HCT116 (cell line): ENCODE measurements around the gene MEF2D. TPM values are rescaled to one million over a fixed set of nuclear protein-coding genes. Genes with fewer than 3 reads are reported as not detected.
A peak's percentile ranks its signal among the peaks of the same experiment; 100 is the strongest.

ENCODE experiments used
- ATAC-seq: fragments of 200-7000 bp; cut with Tn5 transposase; 2 replicates; pipeline ENCODE4 v1.9.1; 2020; ENCODE audit warnings: mild to moderate bottlenecking, moderate library complexity
- BruUV-seq: library from RNA; stranded (reverse); fragments of 400-500 nt; replicated peaks from 2 replicates; lab custom pipeline; 2021; lab: Mats Ljungman, UMichigan
- CTCF ChIA-PET: fragments of 300-600 bp; sonication (Branson Sonifier 250); formaldehyde crosslinking; loops from one replicate; lab custom pipeline; 2021; ENCODE audit warnings: antibody characterized with exemption; lab: Charles Lee
- POLR2A ChIA-PET: fragments of 300-600, 350-600 bp; sonication (Branson Sonifier 250); formaldehyde crosslinking; loops from one replicate; lab custom pipeline; 2021; ENCODE audit warnings: antibody characterized with exemption; lab: Charles Lee
- RAD21 ChIA-PET, 2 experiments: fragments of 300-600 bp; sonication (Branson Sonifier 250); formaldehyde crosslinking; loops; one replicate each; lab custom pipeline; 2023; ENCODE audit warnings: low total read pairs in 2 of 2; ENCODE audit not compliant: uncharacterized antibody in 2 of 2, unreplicated experiment in 2 of 2, low non-redundant PET in 1 of 2; lab: Charles Lee
- DNase-seq: peaks from one replicate; pipeline ENCODE4 v3.0.0-alpha.2; 2010; ENCODE audit warnings: low read depth, low spot score
- H2AFZ ChIP-seq: fragments of 200-600 bp; shearing (Covaris generic), sonication (generic); 2 replicates; pipeline ENCODE4 v1.6.1; 2017; ENCODE audit warnings: low read depth, mixed run types, mixed read lengths, antibody characterized with exemption, low read length; ENCODE audit not compliant: poor library complexity, severe bottlenecking
- H3K27ac ChIP-seq: 2 replicates; pipeline ENCODE4 v1.5.1; 2012; ENCODE audit warnings: low read depth, low read length
- H3K27me3 ChIP-seq: fragments of 200-600 bp; sonication (generic); 2 replicates; pipeline ENCODE4 v1.6.1; 2016; ENCODE audit warnings: mixed run types, low read length, mixed read lengths; ENCODE audit not compliant: insufficient read depth
- H3K36me3 ChIP-seq, 2 experiments: fragments of 200-500 bp in 1 of 2; fragments of 200-600 bp in 1 of 2; sonication (Bioruptor generic) in 1 of 2; sonication (generic) in 1 of 2; 2 replicates each; pipeline versions ENCODE4 v1.5.1 to v1.6.1; 2014 to 2016; ENCODE audit warnings: low read length in 2 of 2, inconsistent platforms in 1 of 2, mixed read lengths in 1 of 2, mixed run types in 1 of 2; ENCODE audit not compliant: insufficient read depth in 2 of 2, control insufficient read depth in 1 of 2
- H3K4me1 ChIP-seq, 2 experiments: fragments of 200-600 bp in 1 of 2; sonication (generic) in 1 of 2; 2 replicates each; pipeline versions ENCODE4 v1.5.1 to v1.6.1; 2012 to 2017; ENCODE audit warnings: low read length in 2 of 2, inconsistent platforms in 1 of 2, mild to moderate bottlenecking in 1 of 2, mixed read lengths in 1 of 2, mixed run types in 1 of 2, moderate library complexity in 1 of 2; ENCODE audit not compliant: insufficient read depth in 2 of 2, control insufficient read depth in 1 of 2
- H3K4me2 ChIP-seq: fragments of 200-600 bp; sonication (generic); 2 replicates; pipeline ENCODE4 v1.6.1; 2017; ENCODE audit warnings: mixed run types, low read length, mixed read lengths
- H3K4me3 ChIP-seq, 2 experiments: fragments of 200-600 bp in 1 of 2; sonication (generic) in 1 of 2; replicated peaks in 1 of 2; 2 replicates each; pipeline ENCODE4 v1.5.1; 2011 to 2016; ENCODE audit warnings: low read length in 2 of 2, control low read depth in 1 of 2, low read depth in 1 of 2, mild to moderate bottlenecking in 1 of 2, mixed read lengths in 1 of 2, mixed run types in 1 of 2
- H3K79me2 ChIP-seq: fragments of 200-600 bp; sonication (generic); 2 replicates; pipeline ENCODE4 v1.6.1; 2017; ENCODE audit warnings: mild to moderate bottlenecking, mixed run types, low read length, moderate library complexity, mixed read lengths; ENCODE audit not compliant: insufficient read depth
- H3K9ac ChIP-seq: fragments of 200-600 bp; sonication (generic); 2 replicates; pipeline ENCODE4 v1.6.1; 2016; ENCODE audit warnings: low read length, mixed read lengths
- H3K9me2 ChIP-seq: fragments of 200-600 bp; sonication (generic), shearing (Covaris generic); 2 replicates; pipeline ENCODE4 v1.6.1; 2017; ENCODE audit warnings: mixed run types, mild to moderate bottlenecking, moderate library complexity; ENCODE audit not compliant: insufficient read depth
- H3K9me3 ChIP-seq, 2 experiments: fragments of 200-500 bp in 1 of 2; fragments of 200-600 bp in 1 of 2; sonication (Bioruptor generic) in 1 of 2; sonication (generic) in 1 of 2; 2 replicates each; pipeline ENCODE4 v1.6.1; 2014 to 2017; ENCODE audit warnings: low read length in 2 of 2, mixed read lengths in 2 of 2, inconsistent platforms in 1 of 2, low read depth in 1 of 2, mild to moderate bottlenecking in 1 of 2, mixed run types in 1 of 2, moderate library complexity in 1 of 2; ENCODE audit not compliant: control insufficient read depth in 1 of 2, insufficient read depth in 1 of 2
- H4K20me1 ChIP-seq: fragments of 200-600 bp; sonication (generic), shearing (Covaris generic); 2 replicates; pipeline ENCODE4 v1.6.1; 2017; ENCODE audit warnings: mixed run types, mild to moderate bottlenecking, moderate library complexity; ENCODE audit not compliant: insufficient read depth
- CBX3 ChIP-seq: IDR thresholded peaks from 2 replicates; pipeline ENCODE4 v1.6.1; 2012; ENCODE audit warnings: low read depth
- CEBPB ChIP-seq: IDR thresholded peaks from 2 replicates; pipeline ENCODE4 v1.6.1; 2012; ENCODE audit warnings: low read depth
- CTCF ChIP-seq, 3 experiments: fragments of 200-600 bp in 1 of 3; sonication (generic) in 1 of 3; IDR thresholded peaks in 2 of 3; conservative IDR thresholded peaks in 1 of 3; 2 replicates each; pipeline ENCODE4 v1.5.1; 2012 to 2017; ENCODE audit warnings: low read depth in 2 of 3, low read length in 2 of 3, antibody characterized with exemption in 1 of 3, borderline replicate concordance in 1 of 3, control low read depth in 1 of 3, mild to moderate bottlenecking in 1 of 3, mixed read lengths in 1 of 3, mixed run types in 1 of 3, moderate library complexity in 1 of 3; ENCODE audit not compliant: insufficient read depth in 1 of 3
- EZH2phosphoT487 ChIP-seq: fragments of 200-600 bp; IDR thresholded peaks from 2 replicates; pipeline ENCODE4 v1.6.1; 2018; ENCODE audit warnings: antibody characterized with exemption, borderline replicate concordance
- POLR2A ChIP-seq: IDR thresholded peaks from 2 replicates; pipeline ENCODE4 v1.7.0; 2011; ENCODE audit warnings: borderline replicate concordance; ENCODE audit not compliant: insufficient read depth, insufficient read length; ENCODE audit errors: extremely low read depth
- REST ChIP-seq: IDR thresholded peaks from 2 replicates; pipeline ENCODE4 v1.6.1; 2012; ENCODE audit warnings: low read depth
- SP1 ChIP-seq: IDR thresholded peaks from 2 replicates; pipeline ENCODE4 v1.6.1; 2012; ENCODE audit warnings: low read depth
- SRF ChIP-seq: IDR thresholded peaks from 2 replicates; pipeline ENCODE4 v1.6.1; 2012; ENCODE audit warnings: low read depth
- ZBTB33 ChIP-seq: IDR thresholded peaks from 2 replicates; pipeline ENCODE4 v1.6.1; 2011; ENCODE audit warnings: mild to moderate bottlenecking, low read length, moderate library complexity; ENCODE audit not compliant: insufficient replicate concordance; ENCODE audit errors: extremely low read depth
- ZNF274 ChIP-seq: fragments of 200-500 bp; sonication (Bioruptor generic); IDR thresholded peaks from 2 replicates; pipeline ENCODE4 v1.6.1; 2014; ENCODE audit warnings: mild to moderate bottlenecking, low read depth, low read length, inconsistent platforms
- intact Hi-C: fragments of 100-400 bp; cut with micrococcal nuclease; formaldehyde crosslinking; loops from 2 replicates; pipeline ENCODE4 v1.10.0; 2022
- total RNA-seq: library from RNA; stranded (reverse); gene quantifications from one replicate; pipeline ENCODE4 v1.2.1, GENCODE V29; 2021; ENCODE audit not compliant: unreplicated experiment

Gene MEF2D
- total RNA-seq, 1 experiment from 2014 or later, result 44.2 TPM

GRCh38 chr1:156497743-156498431 lies 2.7 kb downstream of the MEF2D start:
- ChIA-PET CTCF (no interaction called here), POLR2A (interaction anchor here (0.5 to 0.6 kb wide), 2 partner anchors 99 to 230 kb away, joined by 3 to 4 read pairs; partner anchors contain the start of gene METTL25B), RAD21 (interaction anchor here in 1 of 2 experiments (0.8 kb wide), 1 partner anchor 40 kb away, joined by 4 read pairs; no protein-coding TSS in a partner anchor)
- ATAC-seq (no peak), DNase-seq (no peak)
- BruUV-seq, result no TSS peak
- Histone ChIP-seq H3K9me2 (no peaks in the 10 kb centered on the region), H3K79me2 (peaks cover 75% of the 10 kb centered on the region), H3K9ac (no peak overlapping the region), H3K27ac (no peak overlapping the region), H2AFZ (no peak overlapping the region), H3K27me3 (no peaks in the 10 kb centered on the region), H3K9me3 (no peaks in the 10 kb centered on the region), H3K4me3 (no peak overlapping the region), H4K20me1 (no peaks in the 10 kb centered on the region), H3K4me1 (peaks cover 33 to 70% of the 10 kb centered on the region in 2 experiments), H3K4me2 (peak overlapping the region; percentile 93), H3K36me3 (no peaks in the 10 kb centered on the region)
- intact Hi-C loops, result no loop called here
- TF ChIP-seq EZH2phosphoT487 (no peak), ZBTB33 (no peak), CTCF (IDR thresholded peaks at IDR 0.05 in 2 of 3, conservative IDR thresholded peaks at IDR 0.05 in 1 of 3; ENCODE audit: borderline replicate concordance in 1 of 3, insufficient read depth in 1 of 3, low read depth in 2 of 3, low read length in 2 of 3) (no peak), POLR2A (no peak), SRF (no peak), SP1 (no peak), CEBPB (no peak), REST (no peak), CBX3 (no peak), ZNF274 (no peak)
